ENCODE data around the gene ARHGEF28. TPM values are rescaled to one million over a fixed set of nuclear protein-coding genes. Genes with fewer than 3 reads are reported as not detected.

The ARHGEF28 gene
- total and polyA plus RNA-seq, 2 experiments from 2014 or later, result 3.5 to 11.2 TPM

GRCh38 chr5:73706963-73707362 is 81.0 kb downstream of the ARHGEF28 start:
- no peaks in the 10 kb centered on the region for H3K79me2 ChIP-seq
- no peaks in the 10 kb centered on the region for H3K4me1 ChIP-seq (ENCODE audit: insufficient read depth)
- H2AFZ ChIP-seq, result no peak overlapping the region
- 93% methylated on average over 5 of the region's 5 CpGs for WGBS (ENCODE audit: low lambda C conversion rate, missing lambda C conversion rate)
- H3K36me3 ChIP-seq (replicated peaks; ENCODE audit: insufficient read depth, low read depth), result no peaks in the 10 kb centered on the region
- no peaks in the 10 kb centered on the region for H3K9me3 ChIP-seq (ENCODE audit: low read depth)
- no peak overlapping the region for H3K4me3 ChIP-seq
- H3K27me3 ChIP-seq, result no peaks in the 10 kb centered on the region
- no peaks in the 10 kb centered on the region for H3K9me2 ChIP-seq (replicated peaks; ENCODE audit: insufficient read depth)
- no peak for DNase-seq (ENCODE audit: low spot score)
- no peak overlapping the region for H3K27ac ChIP-seq
- H4K20me1 ChIP-seq (ENCODE audit: insufficient read depth, poor library complexity, severe bottlenecking), result no peaks in the 10 kb centered on the region
- no peak overlapping the region for H3K4me2 ChIP-seq
- no peak for TF ChIP-seq CTCF (IDR thresholded peaks at IDR 0.05; ENCODE audit: poor library complexity)
- no peak for TF ChIP-seq EZH2phosphoT487 (IDR thresholded peaks at IDR 0.05; ENCODE audit: low read depth, severe bottlenecking, unreplicated experiment)
- no peak for TF ChIP-seq EZH2 (IDR thresholded peaks at IDR 0.05; ENCODE audit: borderline replicate concordance)

GRCh38 chr5:73709536-73710129 is 83.6 kb downstream of the ARHGEF28 start:
- no peaks in the 10 kb centered on the region for H3K36me3 ChIP-seq (replicated peaks; ENCODE audit: insufficient read depth, low read depth)
- WGBS (ENCODE audit: low lambda C conversion rate, missing lambda C conversion rate), result 93% methylated on average over 5 of the region's 5 CpGs
- no peaks in the 10 kb centered on the region for H3K9me2 ChIP-seq (replicated peaks; ENCODE audit: insufficient read depth)
- H3K4me2 ChIP-seq, result no peak overlapping the region
- DNase-seq (ENCODE audit: low spot score), result no peak
- H4K20me1 ChIP-seq (ENCODE audit: insufficient read depth, poor library complexity, severe bottlenecking), result no peaks in the 10 kb centered on the region
- H3K27ac ChIP-seq, result no peak overlapping the region
- no peak overlapping the region for H3K4me3 ChIP-seq
- H3K4me1 ChIP-seq (ENCODE audit: insufficient read depth), result no peaks in the 10 kb centered on the region
- H3K79me2 ChIP-seq, result no peaks in the 10 kb centered on the region
- TF ChIP-seq CTCF (IDR thresholded peaks at IDR 0.05; ENCODE audit: poor library complexity), result no peak
- no peak for TF ChIP-seq EZH2 (IDR thresholded peaks at IDR 0.05; ENCODE audit: borderline replicate concordance)
- H3K27me3 ChIP-seq, result peaks cover 11% of the 10 kb centered on the region
- H3K9me3 ChIP-seq (ENCODE audit: low read depth), result no peaks in the 10 kb centered on the region
- H2AFZ ChIP-seq, result no peak overlapping the region

GRCh38 chr5:73716284-73716808 is 90.3 kb downstream of the ARHGEF28 start:
- Histone ChIP-seq H3K36me3 (replicated peaks; ENCODE audit: insufficient read depth, low read depth) (no peaks in the 10 kb centered on the region), H3K27ac (no peak overlapping the region), H3K9me2 (replicated peaks; ENCODE audit: insufficient read depth) (no peaks in the 10 kb centered on the region), H2AFZ (no peak overlapping the region), H3K79me2 (no peaks in the 10 kb centered on the region), H3K9me3 (ENCODE audit: low read depth) (no peaks in the 10 kb centered on the region), H3K4me1 (ENCODE audit: insufficient read depth) (no peaks in the 10 kb centered on the region), H3K4me3 (no peak overlapping the region), H3K27me3 (peaks cover 11% of the 10 kb centered on the region), H4K20me1 (ENCODE audit: insufficient read depth, poor library complexity, severe bottlenecking) (no peaks in the 10 kb centered on the region), H3K4me2 (no peak overlapping the region)
- no peak for DNase-seq (ENCODE audit: low spot score)
- WGBS (ENCODE audit: low lambda C conversion rate, missing lambda C conversion rate), result 100% methylated on average over 3 of the region's 3 CpGs
- no peak for TF ChIP-seq CTCF (IDR thresholded peaks at IDR 0.05; ENCODE audit: poor library complexity)
- no peak for TF ChIP-seq EZH2 (IDR thresholded peaks at IDR 0.05; ENCODE audit: borderline replicate concordance)
- no peak for TF ChIP-seq EZH2phosphoT487 (IDR thresholded peaks at IDR 0.05; ENCODE audit: low read depth, severe bottlenecking, unreplicated experiment)
